Trophoblast cell (in vitro differentiated cells and primary cell): ENCODE data around the gene VSTM2B.
A peak's percentile ranks its signal among the peaks of the same experiment; 100 is the strongest.

Experiments used
- DNase-seq, 2 donors: peaks; one replicate each; pipeline ENCODE4 v3.0.0-alpha.2; 2016
- H2AFZ ChIP-seq: 2 replicates; pipeline ENCODE4 v1.6.1; 2013; ENCODE audit warnings: low read length, moderate library complexity, mild to moderate bottlenecking; ENCODE audit not compliant: insufficient read depth, poor library complexity
- H2AK5ac ChIP-seq: 2 replicates; pipeline ENCODE4 v1.6.1; 2013; ENCODE audit warnings: mild to moderate bottlenecking, low read length
- H2BK120ac ChIP-seq: 2 replicates; pipeline ENCODE4 v1.6.1; 2013; ENCODE audit warnings: low read length, mild to moderate bottlenecking, moderate library complexity; ENCODE audit not compliant: insufficient read depth, poor library complexity
- H2BK12ac ChIP-seq: 2 replicates; pipeline ENCODE4 v1.6.1; 2013; ENCODE audit warnings: mild to moderate bottlenecking, low read length, moderate library complexity
- H2BK5ac ChIP-seq: 2 replicates; pipeline ENCODE4 v1.6.1; 2013; ENCODE audit warnings: low read length, low read depth, moderate library complexity, mild to moderate bottlenecking; ENCODE audit not compliant: poor library complexity
- H3K14ac ChIP-seq: 2 replicates; pipeline ENCODE4 v1.6.1; 2013; ENCODE audit warnings: mild to moderate bottlenecking, low read length
- H3K18ac ChIP-seq: 2 replicates; pipeline ENCODE4 v1.6.1; 2013; ENCODE audit warnings: mild to moderate bottlenecking, low read length
- H3K23ac ChIP-seq: 2 replicates; pipeline ENCODE4 v1.6.1; 2013; ENCODE audit warnings: low read length
- H3K27ac ChIP-seq: 2 replicates; pipeline ENCODE4 v1.5.1; 2013; ENCODE audit warnings: low read depth, mild to moderate bottlenecking, inconsistent platforms, low read length, moderate library complexity
- H3K27me3 ChIP-seq: 2 replicates; pipeline ENCODE4 v1.6.1; 2013; ENCODE audit warnings: inconsistent platforms, mild to moderate bottlenecking, low read length, moderate library complexity; ENCODE audit not compliant: insufficient read depth
- H3K36me3 ChIP-seq, 2 experiments: 1 replicate in 1 of 2; 2 replicates in 1 of 2; pipeline ENCODE4 v1.6.1; 2013; ENCODE audit warnings: low read length in 2 of 2, mild to moderate bottlenecking in 2 of 2, moderate library complexity in 1 of 2; ENCODE audit not compliant: insufficient read depth in 2 of 2, control insufficient read depth in 1 of 2
- H3K4ac ChIP-seq: 2 replicates; pipeline ENCODE4 v1.6.1; 2013; ENCODE audit warnings: low read depth, mild to moderate bottlenecking, low read length, moderate library complexity
- H3K4me1 ChIP-seq, 2 experiments: 1 replicate in 1 of 2; 2 replicates in 1 of 2; pipeline ENCODE4 v1.6.1; 2013; ENCODE audit warnings: low read length in 2 of 2, mild to moderate bottlenecking in 2 of 2, moderate library complexity in 1 of 2; ENCODE audit not compliant: insufficient read depth in 2 of 2, control insufficient read depth in 1 of 2
- H3K4me2 ChIP-seq: 2 replicates; pipeline ENCODE4 v1.6.1; 2013; ENCODE audit warnings: inconsistent platforms, mild to moderate bottlenecking, low read length, moderate library complexity
- H3K4me3 ChIP-seq: 2 replicates; pipeline ENCODE4 v1.5.1; 2013; ENCODE audit warnings: mild to moderate bottlenecking, low read depth, low read length, inconsistent platforms
- H3K79me1 ChIP-seq: one replicate; pipeline ENCODE4 v1.6.1; 2013; ENCODE audit warnings: low read length
- H3K79me2 ChIP-seq: 2 replicates; pipeline ENCODE4 v1.6.1; 2013; ENCODE audit warnings: low read length, mild to moderate bottlenecking; ENCODE audit not compliant: control insufficient read depth, insufficient read depth, poor library complexity
- H3K9ac ChIP-seq: 2 replicates; pipeline ENCODE4 v1.6.1; 2013; ENCODE audit warnings: mild to moderate bottlenecking, low read length
- H3K9me3 ChIP-seq: 2 replicates; pipeline ENCODE4 v1.6.1; 2013; ENCODE audit warnings: low read depth, mild to moderate bottlenecking, control low read depth, inconsistent platforms, low read length; ENCODE audit not compliant: insufficient read depth
- H4K12ac ChIP-seq: 2 replicates; pipeline ENCODE4 v1.6.1; 2013; ENCODE audit warnings: low read depth, mild to moderate bottlenecking, low read length, moderate library complexity
- H4K8ac ChIP-seq: 2 replicates; pipeline ENCODE4 v1.6.1; 2013; ENCODE audit warnings: low read depth, mild to moderate bottlenecking, low read length, moderate library complexity
- H4K91ac ChIP-seq: one replicate; pipeline ENCODE4 v1.6.1; 2013; ENCODE audit warnings: low read depth, mild to moderate bottlenecking, low read length, moderate library complexity
- WGBS: extraction: QIAGEN DNeasy Blood & Tissue Kit; methylation state at CpG from one replicate; pipeline ENCODE4 v1.1.7; 2013; ENCODE audit warnings: missing lambda C conversion rate; ENCODE audit not compliant: insufficient read length, insufficient coverage; ENCODE audit errors: extremely low coverage; 5-methylcytosine and 5-hydroxymethylcytosine counted together

The VSTM2B gene

DNA sequence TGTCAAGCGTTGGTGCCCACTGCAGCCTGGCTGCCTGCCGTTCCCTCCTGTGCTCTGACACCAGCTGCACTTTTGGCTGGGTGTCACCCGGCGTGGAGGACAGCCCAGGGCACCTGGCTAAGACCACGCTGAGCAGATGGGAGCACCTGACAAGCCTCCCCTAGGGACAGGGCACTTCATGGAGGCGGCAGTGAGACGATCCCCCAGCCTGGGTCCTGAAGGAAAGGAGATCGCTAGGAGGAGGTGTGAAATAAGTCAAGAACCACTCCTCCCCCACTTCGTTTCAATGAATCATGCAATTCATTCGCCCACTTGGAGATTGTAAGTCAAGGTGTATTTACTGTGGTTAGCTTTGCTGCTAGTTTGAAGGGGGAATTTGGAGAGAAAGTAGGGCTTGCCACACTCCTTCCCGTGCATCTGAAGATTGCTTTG lies 38.8 kb downstream of the VSTM2B start:
- Histone ChIP-seq H3K27ac (no peak overlapping the region), H3K27me3 (no peaks in the 10 kb centered on the region), H2BK12ac (no peak overlapping the region), H3K4me1 (no peaks in the 10 kb centered on the region), H2BK5ac (no peak overlapping the region), H3K36me3 (no peaks in the 10 kb centered on the region), H3K23ac (no peak overlapping the region), H3K18ac (no peak overlapping the region), H3K4me2 (no peak overlapping the region), H4K8ac (no peak overlapping the region), H3K9ac (no peak overlapping the region), H3K79me1 (no peaks in the 10 kb centered on the region), H4K91ac (no peak overlapping the region), H3K9me3 (peaks cover 13% of the 10 kb centered on the region), H2AFZ (no peak overlapping the region), H3K14ac (no peak overlapping the region), H3K4ac (no peak overlapping the region), H3K79me2 (no peaks in the 10 kb centered on the region), H2BK120ac (no peak overlapping the region), H4K12ac (no peak overlapping the region), H3K4me3 (no peak overlapping the region), H2AK5ac (no peak overlapping the region)
- DNase-seq: no peak
- WGBS: no CpG with 5 or more reads among the region's 11 CpGs

DNA sequence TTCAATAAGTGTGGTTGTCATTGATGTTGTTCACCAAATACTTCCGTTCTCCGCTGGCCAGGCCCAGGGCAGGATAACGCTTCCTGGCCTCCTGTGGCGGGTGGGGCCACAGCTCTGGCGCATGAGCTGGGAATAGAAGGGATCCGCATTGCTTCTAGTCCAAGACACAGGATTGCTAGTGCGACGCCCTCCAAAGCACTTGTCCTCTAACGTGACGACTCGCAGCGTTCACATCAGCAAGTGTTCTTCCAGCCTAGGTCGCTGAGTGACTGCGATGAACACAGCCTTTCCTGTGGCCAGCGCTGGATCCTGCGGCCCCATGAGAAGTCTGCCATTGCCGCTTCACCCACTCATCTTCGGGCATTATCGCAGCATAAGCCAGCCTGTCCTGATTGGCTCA lies 39.4 kb downstream of the VSTM2B start:
- Histone ChIP-seq H3K27ac (no peak overlapping the region), H3K27me3 (no peaks in the 10 kb centered on the region), H2BK5ac (no peak overlapping the region), H3K79me1 (no peaks in the 10 kb centered on the region), H3K4me3 (no peak overlapping the region), H2AK5ac (no peak overlapping the region), H2BK12ac (no peak overlapping the region), H4K91ac (no peak overlapping the region), H2AFZ (no peak overlapping the region), H3K9ac (no peak overlapping the region), H3K9me3 (peaks cover 9% of the 10 kb centered on the region), H3K36me3 (no peaks in the 10 kb centered on the region), H3K79me2 (no peaks in the 10 kb centered on the region), H3K14ac (no peak overlapping the region), H4K12ac (no peak overlapping the region), H2BK120ac (no peak overlapping the region), H3K18ac (no peak overlapping the region), H3K4me1 (no peaks in the 10 kb centered on the region), H3K4ac (no peak overlapping the region), H4K8ac (no peak overlapping the region), H3K4me2 (no peak overlapping the region), H3K23ac (no peak overlapping the region)
- no CpG with 5 or more reads among the region's 19 CpGs for WGBS
- DNase-seq: no peak

DNA sequence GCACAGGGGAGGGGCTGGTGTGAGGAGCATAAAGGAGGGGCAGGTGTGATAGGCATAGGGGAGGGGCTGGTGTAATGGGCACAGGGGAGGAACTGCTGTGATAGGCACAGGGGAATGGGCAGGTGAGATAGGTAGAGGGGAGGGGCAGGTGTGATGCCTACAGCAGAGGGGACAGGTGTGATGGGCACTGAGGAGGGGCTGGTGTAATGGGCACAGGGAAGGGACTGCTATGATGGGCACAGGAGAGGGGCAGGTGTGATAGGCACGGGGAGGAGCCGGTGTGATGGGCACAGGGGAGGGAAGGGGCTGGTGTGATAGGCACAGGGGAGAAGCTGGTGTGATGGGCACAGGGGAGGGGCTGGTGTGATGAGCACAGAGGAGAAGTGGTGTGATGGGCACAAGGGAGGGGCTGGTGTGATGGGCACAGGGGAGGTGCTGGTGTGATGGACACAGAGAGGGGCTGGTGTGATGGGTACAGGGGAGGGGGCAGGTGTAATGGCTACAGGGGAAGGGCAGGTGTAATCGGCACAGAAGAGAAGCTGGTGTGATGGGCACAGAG lies 40.8 kb downstream of the VSTM2B start:
- no peak overlapping the region for H4K91ac ChIP-seq
- H3K4me1 ChIP-seq: no peaks in the 10 kb centered on the region
- no peak overlapping the region for H2AFZ ChIP-seq
- no peaks in the 10 kb centered on the region for H3K79me1 ChIP-seq
- no peak overlapping the region for H2AK5ac ChIP-seq
- no peak overlapping the region for H2BK5ac ChIP-seq
- H3K18ac ChIP-seq: no peak overlapping the region
- WGBS: no CpG with 5 or more reads among the region's 3 CpGs
- H3K4me2 ChIP-seq: no peak overlapping the region
- H3K23ac ChIP-seq: no peak overlapping the region
- peaks cover 6% of the 10 kb centered on the region for H3K9me3 ChIP-seq
- no peak for DNase-seq
- H3K9ac ChIP-seq: no peak overlapping the region
- H3K79me2 ChIP-seq: no peaks in the 10 kb centered on the region
- H3K27ac ChIP-seq: no peak overlapping the region
- no peak overlapping the region for H4K8ac ChIP-seq
- H3K4ac ChIP-seq: no peak overlapping the region
- H2BK12ac ChIP-seq: no peak overlapping the region
- no peak overlapping the region for H4K12ac ChIP-seq
- no peaks in the 10 kb centered on the region for H3K27me3 ChIP-seq
- H3K4me3 ChIP-seq: peak overlapping the region; percentile 38
- no peak overlapping the region for H3K14ac ChIP-seq
- H3K36me3 ChIP-seq: no peaks in the 10 kb centered on the region
- H2BK120ac ChIP-seq: no peak overlapping the region

DNA sequence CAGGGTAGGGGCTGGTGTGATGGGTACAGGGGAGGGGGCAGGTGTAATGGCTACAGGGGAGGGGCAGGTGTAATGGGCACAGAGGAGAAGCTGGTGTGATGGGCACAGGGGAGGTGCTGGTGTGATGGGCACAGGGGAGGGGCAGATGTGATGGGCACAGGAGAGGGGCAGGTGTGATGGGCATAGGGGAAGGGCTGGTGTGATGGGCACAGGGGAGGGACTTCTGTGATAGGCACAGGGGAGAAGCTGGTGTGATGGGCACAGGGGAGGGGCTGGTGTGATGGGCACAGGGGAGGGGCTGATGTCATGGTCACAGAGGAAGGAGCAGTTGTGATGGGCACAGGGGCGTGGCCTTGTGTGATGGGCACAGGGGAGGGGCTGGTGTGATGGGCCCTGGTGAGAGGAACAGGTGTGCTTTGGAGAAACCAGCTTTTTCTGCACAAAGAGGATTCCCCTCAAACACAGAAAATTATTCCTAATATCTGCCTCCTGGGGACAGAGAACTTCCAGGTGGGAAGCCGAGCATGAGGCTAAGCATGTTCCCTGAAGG lies 41.6 kb downstream of the VSTM2B start:
- H2AFZ ChIP-seq: no peak overlapping the region
- no peaks in the 10 kb centered on the region for H3K79me1 ChIP-seq
- H3K23ac ChIP-seq: no peak overlapping the region
- H3K9ac ChIP-seq: no peak overlapping the region
- no peak overlapping the region for H2BK5ac ChIP-seq
- H2BK12ac ChIP-seq: no peak overlapping the region
- H3K18ac ChIP-seq: no peak overlapping the region
- H3K9me3 ChIP-seq: peaks cover 6% of the 10 kb centered on the region
- H3K4me2 ChIP-seq: no peak overlapping the region
- peak overlapping the region; percentile 15 for H3K4me3 ChIP-seq
- no peak overlapping the region for H4K12ac ChIP-seq
- H2AK5ac ChIP-seq: no peak overlapping the region
- no peaks in the 10 kb centered on the region for H3K36me3 ChIP-seq
- no peak overlapping the region for H3K14ac ChIP-seq
- H3K27ac ChIP-seq: no peak overlapping the region
- no CpG with 5 or more reads among the region's 2 CpGs for WGBS
- H2BK120ac ChIP-seq: no peak overlapping the region
- DNase-seq: no peak
- no peaks in the 10 kb centered on the region for H3K4me1 ChIP-seq
- H4K91ac ChIP-seq: no peak overlapping the region
- no peaks in the 10 kb centered on the region for H3K79me2 ChIP-seq
- no peak overlapping the region for H3K4ac ChIP-seq
- no peak overlapping the region for H4K8ac ChIP-seq
- no peaks in the 10 kb centered on the region for H3K27me3 ChIP-seq
